Lower leg skin (tissue), 4 donors: ENCODE results near the gene MCUR1. TPM values are rescaled to one million over a fixed set of nuclear protein-coding genes. Genes with fewer than 3 reads are reported as not detected.
A peak's percentile ranks its signal among the peaks of the same experiment; 100 is the strongest.
"Not testable (repeated sequence)": the region's sequence is repeated elsewhere in the genome, so short reads cannot be mapped to it uniquely, and the experiment has no call there.

Experiments
- DNase-seq, 2 donors: peaks; one replicate each; pipeline ENCODE4 v3.0.0-alpha.2; 2019; ENCODE audit warnings: low spot score in 2 of 2
- H3K4me3 ChIP-seq: fragments of 200-600 bp; sonication (generic); 2 replicates; pipeline ENCODE4 v1.5.1; 2017; ENCODE audit warnings: mild to moderate bottlenecking, low read depth; ENCODE audit not compliant: poor library complexity, severe bottlenecking
- POLR2A ChIP-seq, 2 donors: fragments of 450-650 bp; IDR thresholded peaks; one replicate each; pipeline ENCODE4 v1.6.1; 2016 to 2017; ENCODE audit warnings: antibody characterized with exemption in 2 of 2, mild to moderate bottlenecking in 1 of 2, moderate library complexity in 1 of 2
- WGBS, 2 donors: methylation state at CpG; one replicate each; pipeline ENCODE4 v1.1.5; 2018; 5-methylcytosine and 5-hydroxymethylcytosine counted together
- intact Hi-C: fragments of 100-400 bp; cut with DNase I; formaldehyde crosslinking; loops from one replicate; pipeline ENCODE4 v1.15.0; 2023; ENCODE audit warnings: low total_unique reads
- total RNA-seq, 4 donors: library from RNA; depleted of rRNA; stranded (reverse); fragments of >200 nt; gene quantifications; one replicate each; pipeline ENCODE4 v1.1.0, GENCODE V29; 2016
- TF ChIP-seq, protein P1 (sequence below), 3 donors: fragments of 450-650 bp; IDR thresholded peaks; one replicate each; pipeline ENCODE4 v1.5.1; 2016; ENCODE audit warnings: antibody characterized with exemption in 3 of 3, mild to moderate bottlenecking in 3 of 3, moderate library complexity in 2 of 3

MCUR1 gene
- total RNA-seq, 4 donors from 2014 or later = 19.2 to 50.1 (median 33.5) TPM

- DNase-seq = no peak
Measured at GRCh38 chr6:13778028-13778427, 36.3 kb downstream of the MCUR1 start.

GRCh38 chr6:13776602-13777001, 37.8 kb downstream of the MCUR1 start:
- TF ChIP-seq POLR2A (IDR thresholded peaks at IDR 0.05) = no peak
- TF ChIP-seq, protein P1, sequence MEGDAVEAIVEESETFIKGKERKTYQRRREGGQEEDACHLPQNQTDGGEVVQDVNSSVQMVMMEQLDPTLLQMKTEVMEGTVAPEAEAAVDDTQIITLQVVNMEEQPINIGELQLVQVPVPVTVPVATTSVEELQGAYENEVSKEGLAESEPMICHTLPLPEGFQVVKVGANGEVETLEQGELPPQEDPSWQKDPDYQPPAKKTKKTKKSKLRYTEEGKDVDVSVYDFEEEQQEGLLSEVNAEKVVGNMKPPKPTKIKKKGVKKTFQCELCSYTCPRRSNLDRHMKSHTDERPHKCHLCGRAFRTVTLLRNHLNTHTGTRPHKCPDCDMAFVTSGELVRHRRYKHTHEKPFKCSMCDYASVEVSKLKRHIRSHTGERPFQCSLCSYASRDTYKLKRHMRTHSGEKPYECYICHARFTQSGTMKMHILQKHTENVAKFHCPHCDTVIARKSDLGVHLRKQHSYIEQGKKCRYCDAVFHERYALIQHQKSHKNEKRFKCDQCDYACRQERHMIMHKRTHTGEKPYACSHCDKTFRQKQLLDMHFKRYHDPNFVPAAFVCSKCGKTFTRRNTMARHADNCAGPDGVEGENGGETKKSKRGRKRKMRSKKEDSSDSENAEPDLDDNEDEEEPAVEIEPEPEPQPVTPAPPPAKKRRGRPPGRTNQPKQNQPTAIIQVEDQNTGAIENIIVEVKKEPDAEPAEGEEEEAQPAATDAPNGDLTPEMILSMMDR (IDR thresholded peaks at IDR 0.05) = no peak
- WGBS, 2 donors = 86 to 91% methylated on average over 9 of the region's 9 CpGs
- intact Hi-C loops = no loop called here
- DNase-seq = no peak
- H3K4me3 ChIP-seq = no peak overlapping the region

More at GRCh38 chr6:13778028-13778427, 36.3 kb downstream of the MCUR1 start:
- intact Hi-C loops = no loop called here
- TF ChIP-seq, protein P1 (IDR thresholded peaks at IDR 0.05) = no peak
- TF ChIP-seq POLR2A (IDR thresholded peaks at IDR 0.05) = no peak
- no peak overlapping the region for H3K4me3 ChIP-seq
- 88 to 95% methylated on average over 6 of the region's 6 CpGs for WGBS, 2 donors

GRCh38 chr6:13775466-13775865, 38.9 kb downstream of the MCUR1 start:
- H3K4me3 ChIP-seq, intact Hi-C loops, DNase-seq: not testable (repeated sequence)
- WGBS, 2 donors = 82 to 85% methylated on average over 9 of the region's 9 CpGs

DNA sequence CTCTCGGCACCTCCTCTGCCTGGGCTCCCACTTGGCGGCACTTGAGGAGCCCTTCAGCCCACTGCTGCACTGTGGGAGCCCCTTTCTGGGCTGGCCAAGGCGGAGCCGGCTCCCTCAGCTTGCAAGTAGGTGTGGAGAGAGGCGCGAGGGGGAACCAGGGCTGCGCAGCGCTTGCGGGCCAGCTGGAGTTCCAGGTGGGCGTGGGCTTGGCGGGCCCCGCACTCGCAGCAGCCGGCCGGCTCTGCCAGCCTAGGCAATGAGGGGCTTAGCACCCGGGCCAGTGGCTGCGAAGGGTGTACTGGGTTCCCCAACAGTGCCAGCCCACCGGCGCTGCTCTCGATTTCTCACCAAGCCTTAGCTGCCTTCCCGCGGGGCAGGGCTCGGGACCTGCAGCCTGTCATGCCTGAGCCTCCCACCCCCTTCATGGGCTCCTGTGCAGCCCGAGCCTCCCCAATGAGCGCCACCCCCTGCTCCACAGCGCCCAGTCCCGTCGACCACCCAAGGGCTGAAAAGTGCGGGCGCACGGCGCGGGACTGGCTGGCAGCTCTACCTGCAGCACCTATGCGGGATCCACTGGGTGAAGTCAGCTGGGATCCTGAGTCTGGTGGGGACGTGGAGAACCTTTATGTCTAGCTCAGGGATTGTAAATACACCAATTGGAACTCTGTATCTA, 41.9 kb downstream of the MCUR1 start:
- intact Hi-C loops, DNase-seq, H3K4me3 ChIP-seq: not testable (repeated sequence)
- 95 to 97% methylated on average over 31 to 32 of the region's 35 CpGs for WGBS, 2 donors

GRCh38 chr6:13769655-13770053, 44.7 kb downstream of the MCUR1 start:
- TF ChIP-seq POLR2A (IDR thresholded peaks at IDR 0.05) = no peak
- TF ChIP-seq, protein P1 (IDR thresholded peaks at IDR 0.05) = no peak
- intact Hi-C loops = no loop called here
- 89% methylated on average over 22 to 27 of the region's 27 CpGs for WGBS, 2 donors
- H3K4me3 ChIP-seq = no peak overlapping the region
- DNase-seq = peak in 1 of 2 donors; percentile 78

- no peak overlapping the region for H3K4me3 ChIP-seq
- intact Hi-C loops = no loop called here
- no peak for TF ChIP-seq POLR2A (IDR thresholded peaks at IDR 0.05)
- TF ChIP-seq, protein P1 (IDR thresholded peaks at IDR 0.05) = no peak
Measured at GRCh38 chr6:13769034-13769654, 45.2 kb downstream of the MCUR1 start.

More at GRCh38 chr6:13769034-13769654, 45.2 kb downstream of the MCUR1 start:
- peak in 1 of 2 donors; percentile 76 for DNase-seq
- 96% methylated on average over 38 to 46 of the region's 47 CpGs for WGBS, 2 donors
